Lung (tissue), 12 donors: Measurements from ENCODE around the gene PRG2. TPM values are rescaled to one million over a fixed set of nuclear protein-coding genes. Genes with fewer than 3 reads are reported as not detected.
"Not testable (repeated sequence)": the region's sequence is repeated elsewhere in the genome, so short reads cannot be mapped to it uniquely, and the experiment has no call there.

Source experiments
- ATAC-seq: fragments of 200-7000 bp; cut with Tn5 transposase; one replicate; pipeline ENCODE4 v1.9.1; 2020; ENCODE audit warnings: moderate number of reproducible peaks; ENCODE audit not compliant: insufficient read depth, low FRiP score
- DNase-seq, 3 donors: peaks; one replicate each; pipeline ENCODE4 v3.0.0-alpha.2; 2013 to 2017
- H3K27ac ChIP-seq, 2 donors: one replicate each; pipeline ENCODE4 v1.5.1; 2013; ENCODE audit warnings: mild to moderate bottlenecking in 2 of 2, moderate library complexity in 2 of 2, control low read depth in 1 of 2, inconsistent platforms in 1 of 2, low read depth in 1 of 2, low read length in 1 of 2
- H3K27me3 ChIP-seq, 3 donors: one replicate each; pipeline ENCODE4 v1.5.1; 2013; ENCODE audit warnings: low read length in 2 of 3; ENCODE audit not compliant: control insufficient read depth in 3 of 3, insufficient read depth in 3 of 3
- H3K36me3 ChIP-seq, 4 donors: one replicate each; pipeline ENCODE4 v1.5.1; 2013; ENCODE audit warnings: low read length in 4 of 4, mild to moderate bottlenecking in 1 of 4, moderate library complexity in 1 of 4; ENCODE audit not compliant: control insufficient read depth in 4 of 4, insufficient read depth in 4 of 4
- H3K4me1 ChIP-seq, 5 donors: one replicate each; pipeline ENCODE4 v1.5.1; 2013; ENCODE audit warnings: low read length in 5 of 5, mild to moderate bottlenecking in 2 of 5, moderate library complexity in 1 of 5; ENCODE audit not compliant: control insufficient read depth in 5 of 5, insufficient read depth in 5 of 5
- H3K4me3 ChIP-seq: one replicate; pipeline ENCODE4 v1.5.1; 2013; ENCODE audit warnings: mild to moderate bottlenecking, control low read depth, moderate library complexity
- H3K9ac ChIP-seq, 2 donors: one replicate each; pipeline ENCODE4 v1.5.1; 2013; ENCODE audit warnings: low read length in 2 of 2, control low read depth in 1 of 2; ENCODE audit not compliant: insufficient read depth in 1 of 2
- H3K9me3 ChIP-seq, 4 donors: one replicate each; pipeline ENCODE4 v1.5.1; 2013; ENCODE audit warnings: low read length in 3 of 4, mild to moderate bottlenecking in 1 of 4, moderate library complexity in 1 of 4; ENCODE audit not compliant: control insufficient read depth in 4 of 4, insufficient read depth in 3 of 4
- WGBS, 2 donors: extraction: QIAGEN DNeasy Blood & Tissue Kit; methylation state at CpG; one replicate each; pipeline ENCODE4 v1.1.7; 2013; 5-methylcytosine and 5-hydroxymethylcytosine counted together
- polyA plus RNA-seq, 2 donors: library from polyadenylated mRNA; stranded (reverse); fragments of 200-250 nt; gene quantifications; one replicate each; pipeline ENCODE4 v1.2.1, GENCODE V29; 2013
- total RNA-seq, 2 donors: library from RNA; depleted of rRNA in 1 of 2; stranded (reverse); fragments of >200 nt in 1 of 2; gene quantifications; one replicate each; pipeline ENCODE4 v1.2.1, GENCODE V29; 2014 to 2021
- TF ChIP-seq, protein P1 (sequence below): IDR thresholded peaks from 2 replicates; pipeline ENCODE4 v1.5.1; 2012; ENCODE audit warnings: mild to moderate bottlenecking; ENCODE audit errors: control extremely low read depth, extremely low read depth
- donor health status: control.
- donor health status: control.
- donor health status: Bipolar disorder and iron deficiency.
- donor health status: healthy.
- donor health status: DM: yes; HTN: yes; CAD: no.

PRG2 gene
- total and polyA plus RNA-seq, 4 donors = 0.68 to 5.3 (median 0.83) TPM

- DNase-seq (no peak), ATAC-seq (no peak)
- no peak overlapping the region for H3K9ac ChIP-seq
- no peaks in the 10 kb centered on the region for H3K36me3 ChIP-seq
- TF ChIP-seq, protein P1, sequence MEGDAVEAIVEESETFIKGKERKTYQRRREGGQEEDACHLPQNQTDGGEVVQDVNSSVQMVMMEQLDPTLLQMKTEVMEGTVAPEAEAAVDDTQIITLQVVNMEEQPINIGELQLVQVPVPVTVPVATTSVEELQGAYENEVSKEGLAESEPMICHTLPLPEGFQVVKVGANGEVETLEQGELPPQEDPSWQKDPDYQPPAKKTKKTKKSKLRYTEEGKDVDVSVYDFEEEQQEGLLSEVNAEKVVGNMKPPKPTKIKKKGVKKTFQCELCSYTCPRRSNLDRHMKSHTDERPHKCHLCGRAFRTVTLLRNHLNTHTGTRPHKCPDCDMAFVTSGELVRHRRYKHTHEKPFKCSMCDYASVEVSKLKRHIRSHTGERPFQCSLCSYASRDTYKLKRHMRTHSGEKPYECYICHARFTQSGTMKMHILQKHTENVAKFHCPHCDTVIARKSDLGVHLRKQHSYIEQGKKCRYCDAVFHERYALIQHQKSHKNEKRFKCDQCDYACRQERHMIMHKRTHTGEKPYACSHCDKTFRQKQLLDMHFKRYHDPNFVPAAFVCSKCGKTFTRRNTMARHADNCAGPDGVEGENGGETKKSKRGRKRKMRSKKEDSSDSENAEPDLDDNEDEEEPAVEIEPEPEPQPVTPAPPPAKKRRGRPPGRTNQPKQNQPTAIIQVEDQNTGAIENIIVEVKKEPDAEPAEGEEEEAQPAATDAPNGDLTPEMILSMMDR = no peak
- peaks cover 0 to 5% (median 0%) of the 10 kb centered on the region in 4 donors for H3K9me3 ChIP-seq
- no peaks in the 10 kb centered on the region for H3K4me1 ChIP-seq
- no peak overlapping the region for H3K4me3 ChIP-seq
- H3K27me3 ChIP-seq = no peaks in the 10 kb centered on the region
- WGBS, 2 donors = 80 to 87% methylated on average over 3 of the region's 3 CpGs
- no peak overlapping the region for H3K27ac ChIP-seq
Observed at GRCh38 chr11:57361926-57362325, 28.5 kb downstream of the PRG2 start.

GRCh38 chr11:57361420-57361819 lies 29.0 kb downstream of the PRG2 start:
- H3K36me3 ChIP-seq, ATAC-seq, DNase-seq: not testable (repeated sequence)

GRCh38 chr11:57360991-57361390 lies 29.5 kb downstream of the PRG2 start:
- Histone ChIP-seq H3K4me3 (no peak overlapping the region), H3K9ac (no peak overlapping the region), H3K27ac (no peak overlapping the region), H3K4me1 (no peaks in the 10 kb centered on the region), H3K36me3 (no peaks in the 10 kb centered on the region), H3K9me3 (peaks cover 0 to 5% (median 0%) of the 10 kb centered on the region in 4 donors), H3K27me3 (no peaks in the 10 kb centered on the region)
- WGBS, 2 donors = 95% methylated on average over 8 of the region's 8 CpGs
- ATAC-seq = no peak
- TF ChIP-seq, protein P1 = no peak
- no peak for DNase-seq

More at GRCh38 chr11:57361420-57361819, 29.0 kb downstream of the PRG2 start:
- H3K27me3 ChIP-seq, H3K4me1 ChIP-seq, H3K9ac ChIP-seq, H3K27ac ChIP-seq, H3K9me3 ChIP-seq, H3K4me3 ChIP-seq: not testable (repeated sequence)

DNA sequence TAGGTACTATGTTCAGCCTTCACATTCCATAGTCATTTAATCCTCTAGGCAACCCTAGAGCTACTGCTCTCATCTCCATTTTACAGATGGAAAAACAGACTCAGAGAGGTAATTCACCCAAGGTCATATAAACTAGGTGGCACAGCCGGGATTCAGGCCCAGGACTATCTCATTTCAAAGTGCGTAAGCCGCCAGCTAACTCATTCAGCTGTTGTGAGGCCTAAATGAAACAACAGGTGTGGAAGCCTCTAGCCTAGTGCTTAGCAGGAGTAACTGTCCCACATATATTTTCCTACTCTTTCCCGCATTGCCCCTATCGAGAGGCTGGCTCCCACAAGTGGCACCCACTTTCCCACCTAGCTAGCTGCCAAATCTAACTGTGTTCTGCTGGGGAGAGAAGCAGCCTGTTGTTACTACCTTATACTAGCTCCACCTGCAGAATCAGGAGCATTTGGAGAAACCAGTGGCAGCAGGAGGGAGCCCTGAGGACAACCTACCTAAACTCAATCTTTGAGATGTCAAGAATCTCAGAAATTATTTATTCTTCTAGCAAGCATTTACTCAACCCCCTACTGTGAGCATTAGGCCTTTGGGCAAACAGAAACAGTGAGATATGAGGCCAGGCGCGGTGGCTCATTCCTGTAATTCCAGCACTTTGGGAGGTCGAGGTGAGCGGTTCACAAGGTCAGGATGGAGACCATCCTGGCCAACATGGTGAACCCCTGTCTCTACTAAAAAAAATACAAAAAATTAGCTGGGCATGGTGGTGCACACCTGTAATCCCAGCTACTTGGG lies 30.4 kb downstream of the PRG2 start:
- TF ChIP-seq, protein P1 = no peak
- WGBS, 2 donors = 77 to 85% methylated on average over 9 of the region's 9 CpGs
- ATAC-seq (no peak), DNase-seq (no peak)
- Histone ChIP-seq H3K36me3 (no peaks in the 10 kb centered on the region), H3K4me3 (no peak overlapping the region), H3K27me3 (no peaks in the 10 kb centered on the region), H3K9me3 (peaks cover 0 to 5% (median 0%) of the 10 kb centered on the region in 4 donors), H3K27ac (no peak overlapping the region), H3K9ac (no peak overlapping the region), H3K4me1 (no peaks in the 10 kb centered on the region)
